K562 (cell line): ENCODE data around the gene CDH16. TPM values are rescaled to one million over a fixed set of nuclear protein-coding genes. Genes with fewer than 3 reads are reported as not detected.
A peak's percentile ranks its signal among the peaks of the same experiment; 100 is the strongest.

Experiments
- ATAC-seq: fragments of 200-7000 bp; cut with Tn5 transposase; 3 replicates; pipeline ENCODE4 v1.9.1; 2020; ENCODE audit warnings: moderate library complexity
- BruUV-seq: library from RNA; stranded (reverse); fragments of 400-500 nt; replicated peaks from 2 replicates; lab custom pipeline; 2021; lab: Mats Ljungman, UMichigan
- CTCF ChIA-PET: fragments of 300-600 bp; formaldehyde crosslinking; extraction: SDS; loops from one replicate; lab custom pipeline; 2021; ENCODE audit warnings: low intra/inter-chr PET ratio; lab: Yijun Ruan, JAX
- POLR2A ChIA-PET: fragments of 300-600, 350-650 bp; sonication (Branson Sonifier 250); formaldehyde crosslinking; extraction: SDS; loops from one replicate; lab custom pipeline; 2021; ENCODE audit warnings: antibody characterized with exemption, inconsistent platforms; lab: Yijun Ruan, JAX
- DNase-seq, 4 experiments: peaks; one replicate each; pipeline versions ENCODE4 v3.0.0 to v3.0.0-alpha.2; 2011 to 2018; ENCODE audit warnings: low spot score in 3 of 4, mixed read lengths in 3 of 4; ENCODE audit errors: extremely low read depth in 1 of 4
- FAIRE-seq: peaks from 2 replicates; lab custom pipeline; 2011; peaks lifted over from hg19 to GRCh38; lab: Jason Lieb, UNC
- H2AFZ ChIP-seq: 2 replicates; pipeline ENCODE4 v1.6.0; 2011; ENCODE audit warnings: low read depth, low read length, control low read depth, inconsistent platforms
- H3K27ac ChIP-seq: fragments of 200-600 bp; 3 replicates; pipeline ENCODE4 v1.8.0; 2011; ENCODE audit warnings: low read depth, mild to moderate bottlenecking, control low read depth, inconsistent platforms, low read length, moderate library complexity, mixed read lengths; ENCODE audit errors: extremely low read depth
- H3K27me3 ChIP-seq, 2 experiments: fragments of 300-600 bp in 1 of 2; 2 replicates in 1 of 2; 3 replicates in 1 of 2; pipeline versions ENCODE4 v1.6.0 to v1.8.0; 2011; ENCODE audit warnings: inconsistent platforms in 2 of 2, low read length in 2 of 2, mild to moderate bottlenecking in 1 of 2, mixed read lengths in 1 of 2, moderate library complexity in 1 of 2; ENCODE audit not compliant: control insufficient read depth in 2 of 2, insufficient read depth in 2 of 2
- H3K36me3 ChIP-seq: fragments of 300-600 bp; 3 replicates; pipeline ENCODE4 v1.8.0; 2011; ENCODE audit warnings: mild to moderate bottlenecking, low read length, inconsistent platforms; ENCODE audit not compliant: control insufficient read depth, insufficient read depth
- H3K4me1 ChIP-seq, 2 experiments: fragments of 200-600 bp in 1 of 2; replicated peaks in 1 of 2; 2 replicates in 1 of 2; 3 replicates in 1 of 2; pipeline versions ENCODE4 v1.5.1 to v1.8.0; 2011; ENCODE audit warnings: inconsistent platforms in 2 of 2, low read length in 2 of 2, mild to moderate bottlenecking in 1 of 2, mixed read lengths in 1 of 2, moderate library complexity in 1 of 2; ENCODE audit not compliant: control insufficient read depth in 2 of 2, insufficient read depth in 2 of 2
- H3K4me2 ChIP-seq: 2 replicates; pipeline ENCODE4 v1.6.1; 2011; ENCODE audit warnings: low read length, control low read depth, inconsistent platforms, mixed read lengths; ENCODE audit not compliant: insufficient read depth
- H3K4me3 ChIP-seq: fragments of 200-600 bp; sonication (generic), shearing (Covaris generic); 2 replicates; pipeline ENCODE4 v1.5.1; 2016; ENCODE audit warnings: control low read depth, inconsistent platforms
- H3K79me2 ChIP-seq: fragments of 200-600 bp; 3 replicates; pipeline ENCODE4 v1.8.0; 2011; ENCODE audit warnings: low read length, inconsistent platforms; ENCODE audit not compliant: control insufficient read depth, insufficient read depth
- H3K9ac ChIP-seq, 2 experiments: 2 replicates each; pipeline versions ENCODE4 v1.6.0 to v1.6.1; 2011; ENCODE audit warnings: low read depth in 2 of 2, low read length in 2 of 2, control low read depth in 1 of 2, inconsistent platforms in 1 of 2, mild to moderate bottlenecking in 1 of 2, mixed read lengths in 1 of 2; ENCODE audit not compliant: insufficient read depth in 1 of 2
- H3K9me1 ChIP-seq: one replicate; pipeline ENCODE4 v1.6.0; 2011; ENCODE audit warnings: inconsistent platforms, mild to moderate bottlenecking, low read length, moderate library complexity; ENCODE audit not compliant: control insufficient read depth, insufficient read depth
- H3K9me3 ChIP-seq: replicated peaks from 2 replicates; pipeline ENCODE4 v1.5.1; 2011; ENCODE audit warnings: low read depth, low read length, inconsistent platforms; ENCODE audit not compliant: control insufficient read depth, insufficient read depth
- H4K20me1 ChIP-seq: replicated peaks from 2 replicates; pipeline ENCODE4 v1.6.1; 2011; ENCODE audit warnings: low read length, inconsistent platforms, mixed read lengths; ENCODE audit not compliant: control insufficient read depth, insufficient read depth
- CHCHD3 ChIP-seq: fragments of 250-450 bp; sonication (Bioruptor Pico); IDR thresholded peaks from 2 replicates; pipeline ENCODE4 v2.1.2; 2022; ENCODE audit warnings: mild to moderate bottlenecking
- FOXJ2 ChIP-seq: fragments of 200-800 bp; sonication (Bioruptor generic); IDR thresholded peaks from 2 replicates; pipeline ENCODE4 v1.6.1; 2016; ENCODE audit warnings: missing genetic modification characterization, missing compliant biosample characterization
- FOXJ3 ChIP-seq: sonication (generic); formaldehyde crosslinking; IDR thresholded peaks from 2 replicates; pipeline ENCODE4 v1.4.0; 2020; ENCODE audit warnings: mild to moderate bottlenecking, missing genetic modification reagents
- NR2C2 ChIP-seq, 2 experiments: fragments of 200-800 bp in 1 of 2; sonication (Bioruptor generic) in 1 of 2; sonication (generic) in 1 of 2; formaldehyde crosslinking in 1 of 2; IDR thresholded peaks; 2 replicates each; pipeline versions ENCODE4 v1.6.1 to v1.8.0; 2016 to 2022; ENCODE audit warnings: mild to moderate bottlenecking in 1 of 2, missing compliant biosample characterization in 1 of 2, missing genetic modification characterization in 1 of 2, missing genetic modification reagents in 1 of 2
- RFX1 ChIP-seq: fragments of 450-650 bp; IDR thresholded peaks from 2 replicates; pipeline ENCODE4 v1.6.1; 2016; ENCODE audit warnings: mild to moderate bottlenecking, moderate library complexity
- WGBS: fragments of 100-300 bp; shearing (Covaris generic); methylation state at CpG from one replicate; pipeline ENCODE4 v1.1.6; 2016; ENCODE audit warnings: low coverage, mixed read lengths; ENCODE audit not compliant: insufficient coverage; ENCODE audit errors: missing lambda C conversion rate; 5-methylcytosine and 5-hydroxymethylcytosine counted together
- in situ Hi-C: fragments of 300-500 bp; cut with MboI; formaldehyde crosslinking; loops from 4 replicates; pipeline ENCODE4 v1.15.0; 2018; ENCODE audit warnings: inconsistent platforms, mixed read lengths
- intact Hi-C: fragments of 100-400 bp; cut with micrococcal nuclease; formaldehyde crosslinking; loops from 2 replicates; pipeline ENCODE4 v1.14.2; 2022
- polyA plus RNA-seq, 8 experiments: library from polyadenylated mRNA; depleted of rRNA in 4 of 8; stranded (reverse) in 5 of 8; unstranded in 3 of 8; fragments of >200 nt; fragmentation: Nextera tagmentation in 2 of 8; fragmentation: Illumina TruSeq in 1 of 8; extraction: Ambion mirVana in 2 of 8; extraction: Trizol in 1 of 8; gene quantifications; 2 replicates each; pipeline versions ENCODE4 v1.2.1 to v1.2.3, GENCODE V29; 2011 to 2014; ENCODE audit warnings: inconsistent platforms in 1 of 8, missing spikeins in 1 of 8
- total RNA-seq, 7 experiments: library from RNA; depleted of rRNA in 6 of 7; stranded (reverse); fragments of >200 nt in 6 of 7; fragmentation: Illumina TruSeq in 2 of 7; extraction: Trizol in 2 of 7; gene quantifications; 2 replicates each; pipeline versions ENCODE4 v1.2.1 to v1.2.3, GENCODE V29; 2011 to 2021; ENCODE audit warnings: low replicate concordance in 1 of 7
- TF ChIP-seq, protein P1 (sequence below), 2 experiments: IDR thresholded peaks; 2 replicates each; pipeline ENCODE4 v1.6.1; 2011; ENCODE audit warnings: borderline replicate concordance in 1 of 2, control low read depth in 1 of 2, low read depth in 1 of 2, low read length in 1 of 2, mild to moderate bottlenecking in 1 of 2, mixed read lengths in 1 of 2, moderate library complexity in 1 of 2; ENCODE audit not compliant: insufficient read depth in 1 of 2, insufficient read length in 1 of 2, poor library complexity in 1 of 2, severe bottlenecking in 1 of 2; ENCODE audit errors: extremely low read depth in 1 of 2

The CDH16 gene
- total and polyA plus RNA-seq, 9 of the 15 experiments (the other 6 are each of a cell fraction or from before 2014, with no cell fraction given): not detected

DNA sequence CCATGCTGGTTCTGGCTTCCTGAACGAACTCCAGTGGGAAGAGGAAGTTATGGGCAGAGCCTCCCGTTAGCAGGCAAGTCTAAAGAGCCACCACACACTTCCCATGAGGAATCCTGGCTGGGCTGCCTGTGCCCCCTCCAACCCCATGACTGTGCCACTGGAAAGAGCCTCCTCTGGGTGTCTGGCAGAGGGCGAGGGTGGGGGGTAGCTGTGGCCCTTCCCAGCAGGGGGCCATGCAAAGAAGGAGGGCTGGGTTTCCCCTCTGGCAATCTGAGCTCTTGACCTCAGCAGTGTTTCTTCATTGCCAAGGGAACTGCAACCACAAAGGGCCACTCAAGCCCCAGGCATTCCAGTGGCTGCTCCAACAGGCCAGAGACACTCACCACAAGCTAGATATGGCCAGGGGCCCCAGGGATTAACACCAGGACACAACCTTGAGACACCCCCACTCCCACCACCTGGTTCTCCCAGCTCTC is 8.3 kb upstream of the CDH16 start:
- in situ Hi-C loops: no loop called here
- Histone ChIP-seq H3K9me3 (no peaks in the 10 kb centered on the region), H3K9ac (0 out of 4 replicates have a peak overlapping the region, but pooled peaks of 1 of the 2 experiments have one; percentile 5), H3K4me3 (no peak overlapping the region), H3K4me1 (peaks cover 0 to 26% of the 10 kb centered on the region in 2 experiments; a peak in 4 of 5 replicates)
- ATAC-seq (no peak), DNase-seq (no peak), FAIRE-seq (no peak)
- BruUV-seq: no TSS peak
- intact Hi-C loops: loop anchor here (5.0 kb wide), 1 partner anchor 520 kb away; no protein-coding TSS in a partner anchor
- TF ChIP-seq, protein P1, sequence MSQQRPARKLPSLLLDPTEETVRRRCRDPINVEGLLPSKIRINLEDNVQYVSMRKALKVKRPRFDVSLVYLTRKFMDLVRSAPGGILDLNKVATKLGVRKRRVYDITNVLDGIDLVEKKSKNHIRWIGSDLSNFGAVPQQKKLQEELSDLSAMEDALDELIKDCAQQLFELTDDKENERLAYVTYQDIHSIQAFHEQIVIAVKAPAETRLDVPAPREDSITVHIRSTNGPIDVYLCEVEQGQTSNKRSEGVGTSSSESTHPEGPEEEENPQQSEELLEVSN (IDR thresholded peaks at IDR 0.05; ENCODE audit: borderline replicate concordance in 1 of 2, extremely low read depth in 1 of 2, insufficient read depth in 1 of 2, insufficient read length in 1 of 2, low read depth in 1 of 2, low read length in 1 of 2, poor library complexity in 1 of 2, severe bottlenecking in 1 of 2): no peak
- TF ChIP-seq FOXJ3: peak; percentile 67; the same call in 1 of the 2 replicates
- no peak for TF ChIP-seq NR2C2 (CRISPR knock-in tag; IDR thresholded peaks at IDR 0.05)
- peak; percentile 32; the same call in 1 of the 2 replicates for TF ChIP-seq NR2C2 (tag; IDR thresholded peaks at IDR 0.05)
- 0 out of 2 replicates have a peak, but pooled peaks have one; percentile 23 for TF ChIP-seq FOXJ2 (tag)
- peak; percentile 44; the same call in 1 of the 2 replicates for TF ChIP-seq RFX1
- TF ChIP-seq CHCHD3 (CRISPR knock-in tag): no peak
- TF ChIP-seq, all 486 proteins: peak for 4
- Histone ChIP-seq H2AFZ (no peak overlapping the region), H3K27me3 (peaks cover 4 to 27% of the 10 kb centered on the region in 2 experiments; a peak in 2 of 5 replicates), H3K9me1 (no peaks in the 10 kb centered on the region), H3K4me2 (no peak overlapping the region), H3K36me3 (peaks cover 8% of the 10 kb centered on the region; the same call in 2 of the 3 replicates), H3K27ac (no peak overlapping the region), H4K20me1 (no peaks in the 10 kb centered on the region), H3K79me2 (no peaks in the 10 kb centered on the region)
- ChIA-PET CTCF (interaction anchor here (3.6 kb wide), 1 partner anchor 31 kb away, joined by 41 read pairs; no protein-coding TSS in a partner anchor), POLR2A (interaction anchor here (1.3 to 3.0 kb wide), 3 partner anchors 11 to 32 kb away, joined by 4 to 15 read pairs (median 10); no protein-coding TSS in a partner anchor)
- 11% methylated on average over 3 of the region's 3 CpGs for WGBS
